ENCODE results near the gene ABLIM1.

The ABLIM1 gene

DNA sequence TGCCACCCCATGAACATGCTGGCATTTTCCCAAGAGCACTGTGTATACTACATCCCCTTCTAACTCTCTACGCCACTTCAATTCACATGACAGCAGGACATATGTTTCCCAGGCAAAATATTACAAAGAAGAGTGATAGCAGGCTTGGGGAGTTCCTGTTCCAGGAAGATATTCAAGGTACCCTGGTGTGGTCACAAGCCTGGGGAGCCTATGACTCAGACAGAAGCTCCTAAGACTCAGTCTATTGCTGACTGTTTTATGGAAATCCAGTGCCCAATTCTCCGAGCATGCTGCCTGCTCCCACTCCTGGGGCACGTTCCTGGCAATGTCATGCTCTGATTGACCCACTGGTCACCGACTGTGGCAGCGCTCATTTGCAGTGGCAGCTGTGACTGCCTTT lies 23.5 kb upstream of the ABLIM1 start:
- in situ Hi-C loops (cut with MboI; ENCODE audit: low sequenced_read_pairs) = no loop called here

GRCh38 chr10:114680543-114681117 lies 22.6 kb upstream of the ABLIM1 start:
- in situ Hi-C loops (cut with MboI; ENCODE audit: low sequenced_read_pairs) = no loop called here

DNA sequence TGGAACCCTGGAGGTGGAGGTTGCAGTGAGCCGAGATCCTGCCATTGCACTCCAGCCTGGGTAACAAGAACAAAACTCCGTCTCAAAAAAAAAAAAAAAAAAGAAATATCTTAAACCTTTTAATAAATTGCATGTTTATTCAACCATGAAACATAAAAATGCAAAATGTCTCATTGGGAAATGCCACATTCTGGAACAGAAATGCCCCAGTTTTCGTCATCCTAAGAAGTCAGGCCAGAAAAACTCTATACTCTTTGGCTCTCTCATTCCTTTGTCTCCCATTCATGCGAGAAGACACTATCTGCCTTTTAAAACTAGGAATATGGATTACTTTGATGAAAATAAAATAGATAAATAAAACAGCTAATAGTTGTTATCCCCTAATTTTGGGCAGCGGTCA lies 21.5 kb upstream of the ABLIM1 start:
- in situ Hi-C loops (cut with MboI; ENCODE audit: low sequenced_read_pairs) = no loop called here

DNA sequence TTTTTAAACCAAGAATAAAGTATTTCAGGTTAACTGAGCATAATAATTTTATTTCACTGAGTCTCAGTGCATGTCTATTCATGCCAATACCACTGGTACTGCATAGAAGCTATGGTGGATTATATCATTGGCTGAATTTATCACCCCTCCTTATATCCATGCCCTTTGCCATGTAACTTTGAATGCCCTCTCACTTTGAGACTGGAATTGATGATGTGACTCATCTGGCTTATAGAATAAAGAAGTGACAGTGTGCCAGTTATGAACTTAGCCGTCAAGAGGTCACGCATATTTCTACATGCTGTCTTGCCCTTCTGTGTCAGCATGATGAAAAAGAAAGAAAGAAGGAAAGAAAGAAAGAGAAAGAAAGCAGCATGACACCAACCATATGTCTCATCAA lies 20.7 kb upstream of the ABLIM1 start:
- in situ Hi-C loops (cut with MboI; ENCODE audit: low sequenced_read_pairs) = no loop called here

- in situ Hi-C loops (cut with MboI; ENCODE audit: low sequenced_read_pairs) = no loop called here
These were observed 20.3 kb upstream of the ABLIM1 start for GRCh38 chr10:114678336-114678735.

DNA sequence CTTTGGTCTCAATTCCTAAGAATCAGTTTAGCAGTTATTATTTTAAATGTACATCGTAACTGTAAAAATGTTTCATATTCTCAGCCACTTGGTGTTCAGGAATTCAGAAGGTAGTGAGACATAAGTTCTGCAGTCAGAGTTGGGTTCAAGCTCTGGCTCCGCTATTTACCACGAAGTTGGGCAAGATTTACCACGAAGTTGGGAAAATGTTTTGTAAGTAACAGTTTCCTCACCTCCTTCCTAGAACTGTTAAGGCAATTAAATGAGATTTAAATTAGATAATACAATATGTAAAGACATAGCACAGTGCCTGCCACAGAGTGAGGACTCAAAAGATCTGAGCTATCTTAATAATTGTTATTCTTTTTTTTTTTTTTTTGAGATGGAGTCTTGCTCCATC lies 16.3 kb upstream of the ABLIM1 start:
- in situ Hi-C loops (cut with MboI; ENCODE audit: low sequenced_read_pairs) = no loop called here

DNA sequence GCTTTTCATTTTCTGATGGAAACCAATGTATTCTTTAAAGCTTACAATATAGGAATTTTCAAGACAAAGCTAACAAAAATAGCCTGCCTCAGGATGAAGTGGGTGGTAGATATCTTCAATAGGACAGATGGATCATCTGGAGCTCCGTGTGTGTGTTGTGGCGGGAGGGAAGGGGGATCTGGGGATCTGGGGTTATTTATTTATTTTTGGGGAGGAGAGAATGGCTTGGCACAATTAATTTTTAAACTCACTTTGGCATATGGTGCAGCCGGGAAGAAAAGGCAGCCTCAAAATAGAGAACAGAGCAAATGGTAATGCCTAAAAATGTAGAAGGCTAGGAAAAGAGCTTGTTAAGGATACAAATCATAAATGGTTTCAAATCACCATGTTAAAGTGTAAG lies 11.6 kb upstream of the ABLIM1 start:
- in situ Hi-C loops (cut with MboI; ENCODE audit: low sequenced_read_pairs) = no loop called here

DNA sequence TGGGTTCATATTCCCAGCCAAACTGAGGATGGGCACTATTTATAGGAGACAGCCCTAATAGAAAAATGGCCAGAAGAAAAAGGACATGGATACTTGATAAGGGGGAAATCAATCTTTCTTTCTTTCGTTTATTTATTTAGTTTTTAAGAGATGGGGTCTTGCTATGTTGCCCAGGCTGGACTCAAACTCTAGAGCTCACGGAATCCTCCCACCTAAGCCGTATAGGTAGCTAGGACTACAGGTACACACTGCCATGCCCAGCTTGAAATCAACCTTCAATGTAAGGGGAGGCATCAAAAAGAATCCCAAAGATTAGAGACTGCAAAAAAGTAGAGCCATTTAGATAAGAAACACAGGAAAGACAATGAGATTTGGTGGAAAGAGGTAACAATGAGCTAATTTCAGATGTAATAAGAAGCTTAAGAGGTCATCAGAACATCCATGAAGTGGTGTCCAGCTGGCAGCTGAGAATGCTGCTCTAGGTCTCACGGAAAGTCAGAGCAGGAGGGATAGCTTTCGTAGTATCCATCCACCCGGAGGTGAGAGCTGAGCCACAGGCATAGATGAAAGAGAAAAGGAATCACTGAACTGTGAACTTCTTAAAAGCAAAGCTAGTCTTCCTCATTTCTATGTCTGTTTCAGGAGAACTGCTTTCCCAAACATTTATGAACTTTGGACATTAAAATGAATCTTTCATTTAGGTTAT lies 10.5 kb upstream of the ABLIM1 start:
- in situ Hi-C loops (cut with MboI; ENCODE audit: low sequenced_read_pairs) = no loop called here

- in situ Hi-C loops (cut with MboI; ENCODE audit: low sequenced_read_pairs) = no loop called here
These were observed 7.8 kb upstream of the ABLIM1 start for GRCh38 chr10:114665873-114666272.

DNA sequence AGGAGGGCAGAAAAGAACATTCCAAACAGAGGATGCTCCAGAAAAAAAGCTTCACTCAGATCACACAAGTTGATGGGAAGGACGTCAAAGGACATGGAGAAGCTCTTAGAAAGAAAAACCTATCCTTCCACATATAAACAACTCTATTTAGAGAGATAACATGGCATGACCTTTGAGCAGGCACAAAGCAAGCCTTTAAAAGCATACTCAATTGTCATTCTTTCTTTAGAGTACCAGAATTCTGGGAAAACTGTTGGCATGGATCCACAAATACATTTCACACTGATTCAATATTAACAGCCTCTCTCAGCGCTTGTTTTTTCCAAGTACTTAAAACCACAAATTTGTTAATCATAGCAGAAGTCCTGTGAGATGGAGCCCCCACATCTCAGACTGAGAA lies 7.3 kb upstream of the ABLIM1 start:
- in situ Hi-C loops (cut with MboI; ENCODE audit: low sequenced_read_pairs) = no loop called here

GRCh38 chr10:114664127-114664526 lies 6.1 kb upstream of the ABLIM1 start:
- in situ Hi-C loops (cut with MboI; ENCODE audit: low sequenced_read_pairs) = no loop called here

GRCh38 chr10:114663626-114664025 lies 5.6 kb upstream of the ABLIM1 start:
- in situ Hi-C loops (cut with MboI; ENCODE audit: low sequenced_read_pairs) = no loop called here

DNA sequence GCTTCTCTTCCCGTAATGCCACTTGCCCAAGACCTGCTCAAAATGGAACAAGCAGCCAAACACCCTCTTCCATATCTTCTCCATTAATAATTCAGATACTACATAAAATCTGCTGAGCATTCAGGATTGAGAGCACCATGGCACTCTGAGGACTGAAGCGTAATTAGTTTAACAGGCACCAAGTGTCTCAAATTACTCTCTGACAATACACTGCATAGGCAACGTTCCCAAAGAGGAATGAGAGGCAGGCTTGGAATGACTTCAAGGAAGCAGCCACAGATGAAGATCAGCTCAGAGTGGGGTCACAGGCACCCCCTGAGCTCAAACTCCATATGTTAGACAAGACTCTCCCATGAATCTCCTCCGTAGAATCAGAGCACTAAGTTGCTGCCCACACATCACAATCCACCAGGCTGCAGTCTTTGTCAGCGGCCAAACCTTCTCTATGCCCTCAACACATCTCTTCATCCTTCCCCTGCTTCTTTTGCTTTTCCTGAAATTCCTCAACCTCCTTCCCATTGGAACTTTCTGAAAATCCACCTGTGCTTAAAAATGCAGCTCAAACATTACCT lies 4.7 kb upstream of the ABLIM1 start:
- in situ Hi-C loops (cut with MboI; ENCODE audit: low sequenced_read_pairs) = no loop called here

GRCh38 chr10:114661212-114661880 lies 3.3 kb upstream of the ABLIM1 start:
- in situ Hi-C loops (cut with MboI; ENCODE audit: low sequenced_read_pairs) = no loop called here

DNA sequence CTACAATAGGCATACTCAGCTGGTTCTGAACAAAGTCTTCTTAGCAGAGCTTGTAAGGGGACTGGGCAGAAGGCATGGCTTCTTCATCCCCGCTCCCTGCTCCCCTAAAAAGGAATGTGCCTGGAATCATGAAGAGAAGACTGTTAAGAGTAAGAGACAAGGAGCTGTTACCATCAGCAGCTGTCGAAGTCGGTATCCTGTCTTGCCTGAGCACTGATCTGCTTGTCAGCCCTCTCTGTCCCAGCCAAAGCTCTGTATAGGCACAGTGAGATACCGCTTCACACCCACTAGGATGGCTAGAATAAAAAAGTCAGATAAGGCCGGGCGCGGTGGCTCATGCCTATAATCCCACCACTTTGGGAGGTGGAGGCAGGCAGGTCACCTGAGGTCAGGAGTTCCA lies 2.4 kb downstream of the ABLIM1 start:
- in situ Hi-C loops (cut with MboI; ENCODE audit: low sequenced_read_pairs) = no loop called here

GRCh38 chr10:114654822-114655575 lies 3.1 kb downstream of the ABLIM1 start:
- in situ Hi-C loops (cut with MboI; ENCODE audit: low sequenced_read_pairs) = no loop called here

DNA sequence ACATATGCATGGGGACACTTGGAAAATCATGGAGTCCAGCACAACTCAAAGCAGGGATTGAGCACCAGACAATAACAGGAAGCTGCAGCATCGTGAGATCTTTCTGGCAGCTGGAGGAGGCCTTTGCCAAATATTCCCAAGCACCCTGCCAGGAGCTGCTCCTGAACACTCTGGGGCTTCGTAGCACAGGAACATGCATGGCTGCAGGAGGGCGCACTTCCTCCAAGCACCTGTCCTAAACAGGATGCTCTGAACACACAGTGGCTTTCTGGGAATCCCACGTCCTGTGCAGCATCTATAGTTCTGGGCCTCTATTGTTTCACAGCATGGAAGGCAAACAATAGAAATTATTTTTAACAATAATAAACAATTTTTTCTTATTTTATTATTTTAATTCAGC lies 4.1 kb downstream of the ABLIM1 start:
- in situ Hi-C loops (cut with MboI; ENCODE audit: low sequenced_read_pairs) = no loop called here

DNA sequence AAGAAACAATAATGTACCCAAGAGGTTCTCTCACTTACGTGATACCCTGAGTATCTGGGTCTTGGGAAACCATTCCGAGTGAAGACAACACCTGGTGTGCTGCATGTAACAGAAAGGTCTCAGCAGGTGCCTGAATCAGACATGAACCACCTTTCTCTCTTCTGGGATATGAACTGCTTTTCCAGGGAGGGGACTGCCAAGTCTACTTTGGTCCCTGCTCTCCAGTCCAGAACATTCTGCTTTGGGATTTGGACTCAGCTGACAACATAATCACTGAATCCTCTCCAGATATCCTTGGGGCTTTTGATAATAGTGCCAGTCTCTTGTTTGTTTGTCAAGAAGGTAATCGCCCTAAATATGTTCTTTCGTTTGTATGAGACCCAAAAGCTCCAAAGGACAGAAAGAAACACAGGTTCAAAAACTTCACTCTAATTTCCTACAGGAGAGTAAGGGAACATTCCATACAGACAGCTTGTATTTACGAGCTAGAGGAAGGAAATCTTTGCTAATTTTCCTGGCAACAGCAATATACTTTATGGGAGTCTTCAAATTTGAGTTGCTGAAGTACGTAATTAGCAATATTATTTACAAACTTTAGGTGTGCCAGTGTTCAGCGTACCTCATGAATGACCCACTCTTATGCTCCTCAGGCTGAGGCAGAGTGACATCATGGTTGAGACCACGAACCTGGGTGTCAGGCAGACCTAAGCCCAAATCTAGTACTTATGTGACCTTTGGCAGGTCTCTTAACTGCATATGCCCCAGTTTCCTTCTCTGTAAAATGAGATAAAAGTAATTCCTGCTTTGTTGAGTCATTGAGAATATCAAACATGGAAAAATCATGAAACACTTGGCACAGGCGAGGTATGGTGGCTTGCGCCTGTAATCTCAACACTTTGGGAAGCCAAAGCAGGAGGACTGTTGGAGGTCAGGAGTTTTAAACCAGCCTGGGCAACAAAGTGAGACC lies 5.4 kb downstream of the ABLIM1 start:
- in situ Hi-C loops (cut with MboI; ENCODE audit: low sequenced_read_pairs) = no loop called here

GRCh38 chr10:114650831-114651230 lies 7.2 kb downstream of the ABLIM1 start:
- in situ Hi-C loops (cut with MboI; ENCODE audit: low sequenced_read_pairs) = no loop called here

GRCh38 chr10:114650266-114650665 lies 7.8 kb downstream of the ABLIM1 start:
- in situ Hi-C loops (cut with MboI; ENCODE audit: low sequenced_read_pairs) = no loop called here

All from HL-60/S4 treated with phorbol 12-myristate 13-acetate at 8.2 ng/mL for 4 days and 3 days (cell line).